Esophagus squamous epithelium (tissue), 5 donors: ENCODE results near the gene CROCC2. TPM values are rescaled to one million over a fixed set of nuclear protein-coding genes. Genes with fewer than 3 reads are reported as not detected.

ENCODE experiments used
- DNase-seq: peaks from one replicate; lab custom pipeline; 2025; lab: John Stamatoyannopoulos, UW
- H3K27ac ChIP-seq, 4 donors: fragments of 200-600 bp; sonication (generic); one replicate each; pipeline ENCODE4 v1.5.1; 2016 to 2019; ENCODE audit warnings: mild to moderate bottlenecking in 1 of 4
- H3K27me3 ChIP-seq, 4 donors: fragments of 200-600 bp; sonication (generic); 1 replicate in 3 of 4; 2 replicates in 1 of 4; pipeline versions ENCODE4 v1.5.1 to v1.6.0; 2017 to 2021; ENCODE audit warnings: antibody characterized with exemption in 1 of 4
- H3K36me3 ChIP-seq, 3 donors: fragments of 200-600 bp; sonication (generic); one replicate each; pipeline ENCODE4 v1.5.1; 2016 to 2019
- H3K4me1 ChIP-seq, 3 donors: fragments of 200-600 bp; sonication (generic); one replicate each; pipeline ENCODE4 v1.5.1; 2017 to 2019
- H3K4me3 ChIP-seq, 4 donors: fragments of 200-600 bp; sonication (generic); 1 replicate in 3 of 4; 2 replicates in 1 of 4; pipeline ENCODE4 v1.5.1; 2016 to 2019; ENCODE audit warnings: mild to moderate bottlenecking in 2 of 4, moderate library complexity in 1 of 4
- H3K9me3 ChIP-seq, 3 donors: fragments of 200-600 bp; sonication (generic); one replicate each; pipeline ENCODE4 v1.5.1; 2016 to 2019
- POLR2A ChIP-seq, 4 donors: fragments of 450-650 bp; IDR thresholded peaks; one replicate each; pipeline ENCODE4 v1.6.1; 2017; ENCODE audit warnings: antibody characterized with exemption in 4 of 4, mild to moderate bottlenecking in 4 of 4, moderate library complexity in 3 of 4
- WGBS, 2 donors: methylation state at CpG; one replicate each; pipeline ENCODE4 v1.1.5; 2018; 5-methylcytosine and 5-hydroxymethylcytosine counted together
- intact Hi-C: fragments of 100-400 bp; cut with DNase I; formaldehyde crosslinking; loops from one replicate; pipeline ENCODE4 v1.15.0; 2022
- total RNA-seq, 4 donors: library from RNA; depleted of rRNA; stranded (reverse); fragments of >200 nt; gene quantifications; one replicate each; pipeline ENCODE4 v1.1.0, GENCODE V29; 2016
- TF ChIP-seq, protein P1 (sequence below), 6 experiments: fragments of 450-650 bp in 4 of 6; fragments of 200-600 bp in 2 of 6; sonication (generic) in 2 of 6; IDR thresholded peaks; one replicate each; pipeline ENCODE4 v1.5.1; 2016 to 2019; ENCODE audit warnings: antibody characterized with exemption in 6 of 6, mild to moderate bottlenecking in 4 of 6, moderate library complexity in 4 of 6
- donor health status: DM: yes; HTN: yes; CAD: no.

The CROCC2 gene
- total RNA-seq, 4 donors from 2014 or later, result not detected

DNA sequence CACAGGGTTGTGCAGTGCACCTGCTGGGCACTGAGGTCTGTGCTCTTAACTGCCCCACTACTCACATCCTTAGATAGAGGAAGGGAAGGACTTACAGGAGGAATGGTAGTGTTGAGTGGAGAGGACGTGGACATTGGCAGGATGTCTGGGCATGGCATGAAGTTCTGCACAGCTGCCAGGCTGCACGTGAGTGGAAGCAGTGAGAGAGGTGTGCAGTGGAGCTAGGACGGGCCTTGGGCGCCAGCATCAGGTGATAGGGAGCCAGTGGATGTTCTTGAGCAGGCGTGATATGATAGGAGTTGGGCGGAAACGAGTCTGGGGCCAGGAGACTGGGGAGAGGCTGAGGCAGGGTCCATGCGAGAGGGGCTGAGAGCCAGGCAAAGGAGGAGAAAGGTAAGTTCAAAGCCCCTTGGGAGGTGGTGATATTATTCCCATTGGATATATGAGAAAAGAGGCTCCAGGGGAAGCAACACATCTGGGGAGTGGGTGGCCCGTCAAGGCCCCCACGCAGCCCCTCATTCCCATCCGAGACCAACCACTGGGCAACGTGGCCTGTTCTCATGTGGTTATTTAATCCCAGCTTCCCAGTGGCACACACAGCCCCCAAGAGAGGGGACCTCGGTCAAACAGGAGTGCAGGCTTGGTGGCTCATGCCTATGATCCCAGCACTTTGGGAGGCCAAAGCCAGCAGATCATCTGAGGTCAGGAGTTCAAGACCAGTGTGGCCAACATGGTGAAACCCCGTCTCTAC is 46.5 kb downstream of the CROCC2 start:
- intact Hi-C loops, result no loop called here
- DNase-seq, result no peak
- H3K36me3 ChIP-seq, result no peaks in the 10 kb centered on the region
- TF ChIP-seq, protein P1, sequence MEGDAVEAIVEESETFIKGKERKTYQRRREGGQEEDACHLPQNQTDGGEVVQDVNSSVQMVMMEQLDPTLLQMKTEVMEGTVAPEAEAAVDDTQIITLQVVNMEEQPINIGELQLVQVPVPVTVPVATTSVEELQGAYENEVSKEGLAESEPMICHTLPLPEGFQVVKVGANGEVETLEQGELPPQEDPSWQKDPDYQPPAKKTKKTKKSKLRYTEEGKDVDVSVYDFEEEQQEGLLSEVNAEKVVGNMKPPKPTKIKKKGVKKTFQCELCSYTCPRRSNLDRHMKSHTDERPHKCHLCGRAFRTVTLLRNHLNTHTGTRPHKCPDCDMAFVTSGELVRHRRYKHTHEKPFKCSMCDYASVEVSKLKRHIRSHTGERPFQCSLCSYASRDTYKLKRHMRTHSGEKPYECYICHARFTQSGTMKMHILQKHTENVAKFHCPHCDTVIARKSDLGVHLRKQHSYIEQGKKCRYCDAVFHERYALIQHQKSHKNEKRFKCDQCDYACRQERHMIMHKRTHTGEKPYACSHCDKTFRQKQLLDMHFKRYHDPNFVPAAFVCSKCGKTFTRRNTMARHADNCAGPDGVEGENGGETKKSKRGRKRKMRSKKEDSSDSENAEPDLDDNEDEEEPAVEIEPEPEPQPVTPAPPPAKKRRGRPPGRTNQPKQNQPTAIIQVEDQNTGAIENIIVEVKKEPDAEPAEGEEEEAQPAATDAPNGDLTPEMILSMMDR (IDR thresholded peaks at IDR 0.05), result no peak
- TF ChIP-seq POLR2A (IDR thresholded peaks at IDR 0.05), result no peak
- H3K27me3 ChIP-seq, result peaks cover 0 to 40% (median 0%) of the 10 kb centered on the region in 4 donors
- 72 to 80% methylated on average over 13 to 14 of the region's 14 CpGs for WGBS, 2 donors
- H3K4me3 ChIP-seq, result no peak overlapping the region
- no peaks in the 10 kb centered on the region for H3K9me3 ChIP-seq
- peaks cover 0 to 3% (median 0%) of the 10 kb centered on the region in 3 donors for H3K4me1 ChIP-seq
- no peak overlapping the region for H3K27ac ChIP-seq

DNA sequence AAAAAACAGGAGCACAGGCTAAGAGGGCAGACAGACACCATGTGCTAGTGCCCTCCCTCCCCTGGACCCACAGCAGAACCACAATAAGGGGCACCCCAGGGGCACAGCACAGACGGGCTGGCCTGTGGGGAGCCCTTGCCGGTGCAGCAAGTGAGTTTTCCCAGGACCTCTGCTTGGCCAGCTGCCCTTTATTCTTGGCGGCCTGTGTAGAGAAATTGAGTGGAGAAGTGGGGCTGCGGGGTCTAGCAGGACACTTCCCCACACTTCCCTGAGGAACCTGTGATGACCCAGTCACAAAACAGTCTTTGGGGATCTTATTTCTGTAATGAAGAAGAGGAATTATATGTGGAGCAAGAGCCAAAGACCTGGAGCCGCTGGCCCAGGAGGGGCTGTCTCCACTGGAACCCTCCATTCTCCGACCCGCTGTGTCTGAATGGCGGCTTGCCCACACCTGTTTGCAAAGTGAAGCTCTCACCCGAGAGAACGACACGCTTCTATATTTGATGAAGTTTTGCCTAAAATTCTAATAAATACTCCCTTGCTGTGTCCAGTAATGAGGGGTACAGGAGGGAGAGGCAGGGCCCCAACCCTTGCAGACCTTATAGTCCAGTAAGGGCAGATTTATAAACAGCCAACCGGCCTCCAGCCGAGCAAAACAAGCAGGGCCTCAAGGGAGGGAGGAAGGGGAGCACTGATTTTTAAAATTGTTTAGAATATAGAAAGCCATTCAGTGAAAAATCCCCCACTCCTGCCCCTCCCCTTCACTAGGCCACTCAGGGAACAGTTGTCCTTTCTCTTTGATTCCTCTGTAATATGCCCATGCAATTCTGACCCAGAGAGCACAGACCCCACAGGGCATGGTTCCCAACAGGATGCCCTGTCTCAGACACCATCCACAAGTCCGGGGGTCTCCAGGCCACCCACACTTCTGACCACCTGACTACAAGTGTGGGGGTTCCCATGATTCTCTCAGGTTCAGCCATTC is 47.6 kb downstream of the CROCC2 start:
- 85 to 89% methylated on average over 9 to 12 of the region's 14 CpGs for WGBS, 2 donors
- no peak overlapping the region for H3K27ac ChIP-seq
- no peak for TF ChIP-seq POLR2A (IDR thresholded peaks at IDR 0.05)
- TF ChIP-seq, protein P1 (IDR thresholded peaks at IDR 0.05), result no peak
- H3K36me3 ChIP-seq, result no peaks in the 10 kb centered on the region
- H3K27me3 ChIP-seq, result peaks cover 0 to 51% (median 0%) of the 10 kb centered on the region in 4 donors
- DNase-seq, result no peak
- no peaks in the 10 kb centered on the region for H3K9me3 ChIP-seq
- no peak overlapping the region for H3K4me3 ChIP-seq
- intact Hi-C loops, result no loop called here
- peaks cover 0 to 12% (median 0%) of the 10 kb centered on the region in 3 donors for H3K4me1 ChIP-seq

DNA sequence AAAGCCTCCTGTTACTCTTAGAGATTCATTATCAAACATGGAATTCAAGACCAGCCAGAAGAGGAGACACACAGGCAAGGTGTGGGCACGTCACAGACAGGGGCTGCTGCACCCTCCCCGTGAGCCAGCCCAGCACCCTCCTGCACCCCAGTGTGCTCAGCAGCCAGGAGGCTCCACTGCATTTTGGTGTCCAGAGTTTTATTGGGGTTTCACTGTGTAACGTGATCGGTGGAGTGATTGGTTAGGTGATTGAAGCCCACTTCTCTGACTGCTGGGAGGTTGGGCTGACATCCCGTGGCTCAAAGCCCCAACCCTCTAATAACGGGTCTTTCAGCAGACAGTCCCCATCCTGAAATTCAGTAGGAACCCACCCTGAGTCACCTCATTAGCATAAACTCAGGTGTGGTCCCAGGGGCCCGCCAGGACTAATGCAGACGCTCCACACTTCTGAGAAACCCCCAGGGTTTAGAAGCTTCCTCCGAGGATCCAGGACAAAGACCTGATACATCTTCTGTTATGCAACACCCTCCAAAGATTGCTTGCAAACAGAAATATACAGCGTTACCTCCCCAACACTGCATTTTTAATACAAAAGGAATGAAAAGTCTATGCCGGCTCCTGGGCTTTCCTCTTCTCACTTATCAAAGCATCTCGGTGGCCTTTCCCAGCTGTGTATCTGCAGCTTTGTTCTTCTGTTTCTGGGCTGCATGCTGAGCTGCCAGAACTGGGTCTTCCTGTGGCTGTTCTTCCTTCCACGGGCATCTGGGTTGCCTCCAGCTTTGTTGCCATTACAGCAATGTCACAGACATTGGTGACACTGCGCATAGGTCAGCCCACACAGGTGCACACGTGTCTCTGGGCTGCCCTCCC is 48.5 kb downstream of the CROCC2 start:
- Histone ChIP-seq H3K27me3 (peaks cover 0 to 51% (median 0%) of the 10 kb centered on the region in 4 donors), H3K4me3 (no peak overlapping the region), H3K4me1 (peaks cover 0 to 14% (median under 1%) of the 10 kb centered on the region in 3 donors), H3K27ac (no peak overlapping the region), H3K36me3 (no peaks in the 10 kb centered on the region), H3K9me3 (no peaks in the 10 kb centered on the region)
- TF ChIP-seq POLR2A (IDR thresholded peaks at IDR 0.05), result no peak
- TF ChIP-seq, protein P1 (IDR thresholded peaks at IDR 0.05), result no peak
- WGBS, 2 donors, result 65 to 66% methylated on average over 10 to 13 of the region's 15 CpGs
- intact Hi-C loops, result no loop called here
- no peak for DNase-seq

DNA sequence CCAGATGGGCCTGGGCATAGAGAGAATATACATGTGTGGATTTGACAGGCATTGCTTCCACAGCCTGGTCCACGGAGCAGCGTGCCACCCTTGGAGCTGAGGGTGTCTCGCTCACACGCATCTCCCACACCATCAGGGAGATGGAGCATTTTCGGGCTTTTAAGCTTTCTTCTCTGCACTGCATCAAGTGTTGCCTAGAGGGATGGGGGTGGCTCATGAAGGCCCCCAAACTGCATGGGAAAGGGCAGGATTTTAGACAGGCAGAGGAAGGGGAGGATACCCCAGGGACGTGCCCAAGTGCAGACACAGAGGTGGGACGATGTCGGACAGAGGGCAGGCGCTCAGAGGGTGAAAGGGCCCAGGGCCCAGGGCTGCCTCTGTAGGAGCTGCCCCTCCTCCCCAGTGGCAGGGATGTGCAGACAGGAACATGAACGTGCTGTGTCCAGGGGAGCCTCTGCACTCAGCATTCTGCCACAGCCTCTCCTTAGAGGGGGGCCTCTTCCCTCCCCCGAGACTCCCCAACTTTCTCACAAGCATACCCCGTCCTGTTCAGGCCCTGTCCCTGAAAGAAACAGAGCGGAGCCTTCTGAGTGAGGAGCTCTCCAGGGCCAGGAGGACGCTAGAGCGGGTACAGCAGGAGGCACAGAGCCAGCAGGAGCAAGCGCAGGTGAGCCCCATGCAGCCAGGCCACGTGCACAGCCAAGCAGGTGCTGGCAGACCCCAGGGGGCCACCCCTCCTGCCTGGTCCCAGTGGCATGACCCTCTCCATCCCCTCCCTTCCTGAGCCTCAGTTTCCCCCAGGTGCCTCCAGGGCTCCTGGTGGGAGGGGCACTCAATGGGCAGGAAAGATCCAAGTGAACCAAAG is 49.4 kb downstream of the CROCC2 start:
- no peak overlapping the region for H3K4me3 ChIP-seq
- WGBS, 2 donors, result 61 to 76% methylated on average over 4 to 8 of the region's 17 CpGs
- intact Hi-C loops, result no loop called here
- TF ChIP-seq, protein P1 (IDR thresholded peaks at IDR 0.05), result no peak
- TF ChIP-seq POLR2A (IDR thresholded peaks at IDR 0.05), result no peak
- peaks cover 0 to 49% (median 0%) of the 10 kb centered on the region in 4 donors for H3K27me3 ChIP-seq
- H3K36me3 ChIP-seq, result no peaks in the 10 kb centered on the region
- H3K9me3 ChIP-seq, result no peaks in the 10 kb centered on the region
- DNase-seq, result no peak
- no peak overlapping the region for H3K27ac ChIP-seq
- peaks cover 7 to 22% (median 8%) of the 10 kb centered on the region in 3 donors for H3K4me1 ChIP-seq
